KMS-11 (cell line): ENCODE data around the gene CDH20.

Experiments
- H2AFZ ChIP-seq: fragments of 200-600 bp; sonication (generic); 2 replicates; pipeline ENCODE4 v1.6.1; 2016; ENCODE audit warnings: antibody characterized with exemption, mixed run types, low read depth
- H3K27ac ChIP-seq: fragments of 200-600 bp; sonication (generic); 2 replicates; pipeline ENCODE4 v1.6.1; 2016; ENCODE audit warnings: mild to moderate bottlenecking, mixed run types
- H3K27me3 ChIP-seq: fragments of 200-600 bp; sonication (generic); 2 replicates; pipeline ENCODE4 v1.6.1; 2017; ENCODE audit warnings: mild to moderate bottlenecking, low read depth, mixed run types, moderate library complexity; ENCODE audit not compliant: insufficient read depth
- H3K36me3 ChIP-seq: fragments of 200-600 bp; sonication (generic); 2 replicates; pipeline ENCODE4 v1.6.1; 2017; ENCODE audit warnings: mild to moderate bottlenecking, mixed run types; ENCODE audit not compliant: insufficient read depth
- H3K4me1 ChIP-seq: fragments of 200-600 bp; sonication (generic); 2 replicates; pipeline ENCODE4 v1.6.1; 2016; ENCODE audit warnings: mild to moderate bottlenecking, low read depth, mixed run types; ENCODE audit not compliant: poor library complexity, severe bottlenecking
- H3K4me2 ChIP-seq: fragments of 200-600 bp; sonication (generic); 2 replicates; pipeline ENCODE4 v1.7.0; 2016; ENCODE audit warnings: mild to moderate bottlenecking, mixed run types
- H3K4me3 ChIP-seq: fragments of 200-600 bp; sonication (generic); IDR thresholded peaks from 2 replicates; pipeline ENCODE4 v1.6.1; 2017; ENCODE audit warnings: low read depth, low read length, mixed read lengths; ENCODE audit not compliant: insufficient read depth
- H3K79me2 ChIP-seq: fragments of 200-600 bp; sonication (generic); 2 replicates; pipeline ENCODE4 v1.6.1; 2016; ENCODE audit warnings: low read depth, mixed run types; ENCODE audit not compliant: insufficient read depth
- H3K9ac ChIP-seq: fragments of 200-600 bp; sonication (generic); 2 replicates; pipeline ENCODE4 v1.6.1; 2016; ENCODE audit warnings: mild to moderate bottlenecking, mixed run types
- H4K20me1 ChIP-seq: fragments of 200-600 bp; sonication (generic); 2 replicates; pipeline ENCODE4 v1.6.1; 2016; ENCODE audit warnings: mild to moderate bottlenecking, mixed run types; ENCODE audit not compliant: insufficient read depth
- TF ChIP-seq, protein P1 (sequence below): fragments of 200-600 bp; sonication (generic); conservative IDR thresholded peaks from 2 replicates; pipeline ENCODE4 v1.6.1; 2017; ENCODE audit warnings: low read depth, mild to moderate bottlenecking, antibody characterized with exemption, low read length, moderate library complexity, mixed read lengths

The CDH20 gene

GRCh38 chr18:61329398-61329797, 3.8 kb upstream of the CDH20 start:
- Histone ChIP-seq H3K79me2 (no peaks in the 10 kb centered on the region), H3K4me3 (no peak overlapping the region), H3K4me1 (no peaks in the 10 kb centered on the region), H3K27ac (no peak overlapping the region), H3K9ac (no peak overlapping the region), H3K27me3 (no peaks in the 10 kb centered on the region), H3K36me3 (no peaks in the 10 kb centered on the region), H2AFZ (no peak overlapping the region), H3K4me2 (no peak overlapping the region), H4K20me1 (no peaks in the 10 kb centered on the region)
- TF ChIP-seq, protein P1, sequence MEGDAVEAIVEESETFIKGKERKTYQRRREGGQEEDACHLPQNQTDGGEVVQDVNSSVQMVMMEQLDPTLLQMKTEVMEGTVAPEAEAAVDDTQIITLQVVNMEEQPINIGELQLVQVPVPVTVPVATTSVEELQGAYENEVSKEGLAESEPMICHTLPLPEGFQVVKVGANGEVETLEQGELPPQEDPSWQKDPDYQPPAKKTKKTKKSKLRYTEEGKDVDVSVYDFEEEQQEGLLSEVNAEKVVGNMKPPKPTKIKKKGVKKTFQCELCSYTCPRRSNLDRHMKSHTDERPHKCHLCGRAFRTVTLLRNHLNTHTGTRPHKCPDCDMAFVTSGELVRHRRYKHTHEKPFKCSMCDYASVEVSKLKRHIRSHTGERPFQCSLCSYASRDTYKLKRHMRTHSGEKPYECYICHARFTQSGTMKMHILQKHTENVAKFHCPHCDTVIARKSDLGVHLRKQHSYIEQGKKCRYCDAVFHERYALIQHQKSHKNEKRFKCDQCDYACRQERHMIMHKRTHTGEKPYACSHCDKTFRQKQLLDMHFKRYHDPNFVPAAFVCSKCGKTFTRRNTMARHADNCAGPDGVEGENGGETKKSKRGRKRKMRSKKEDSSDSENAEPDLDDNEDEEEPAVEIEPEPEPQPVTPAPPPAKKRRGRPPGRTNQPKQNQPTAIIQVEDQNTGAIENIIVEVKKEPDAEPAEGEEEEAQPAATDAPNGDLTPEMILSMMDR, result no peak

- no peak overlapping the region for H3K9ac ChIP-seq
- H3K79me2 ChIP-seq, result no peaks in the 10 kb centered on the region
- no peaks in the 10 kb centered on the region for H3K36me3 ChIP-seq
- H3K27ac ChIP-seq, result no peak overlapping the region
- no peaks in the 10 kb centered on the region for H4K20me1 ChIP-seq
- no peaks in the 10 kb centered on the region for H3K27me3 ChIP-seq
- no peak overlapping the region for H3K4me2 ChIP-seq
- no peak overlapping the region for H3K4me3 ChIP-seq
- H2AFZ ChIP-seq, result no peak overlapping the region
- TF ChIP-seq, protein P1, result no peak
- no peaks in the 10 kb centered on the region for H3K4me1 ChIP-seq
Measured at GRCh38 chr18:61331051-61331450, 2.2 kb upstream of the CDH20 start.

DNA sequence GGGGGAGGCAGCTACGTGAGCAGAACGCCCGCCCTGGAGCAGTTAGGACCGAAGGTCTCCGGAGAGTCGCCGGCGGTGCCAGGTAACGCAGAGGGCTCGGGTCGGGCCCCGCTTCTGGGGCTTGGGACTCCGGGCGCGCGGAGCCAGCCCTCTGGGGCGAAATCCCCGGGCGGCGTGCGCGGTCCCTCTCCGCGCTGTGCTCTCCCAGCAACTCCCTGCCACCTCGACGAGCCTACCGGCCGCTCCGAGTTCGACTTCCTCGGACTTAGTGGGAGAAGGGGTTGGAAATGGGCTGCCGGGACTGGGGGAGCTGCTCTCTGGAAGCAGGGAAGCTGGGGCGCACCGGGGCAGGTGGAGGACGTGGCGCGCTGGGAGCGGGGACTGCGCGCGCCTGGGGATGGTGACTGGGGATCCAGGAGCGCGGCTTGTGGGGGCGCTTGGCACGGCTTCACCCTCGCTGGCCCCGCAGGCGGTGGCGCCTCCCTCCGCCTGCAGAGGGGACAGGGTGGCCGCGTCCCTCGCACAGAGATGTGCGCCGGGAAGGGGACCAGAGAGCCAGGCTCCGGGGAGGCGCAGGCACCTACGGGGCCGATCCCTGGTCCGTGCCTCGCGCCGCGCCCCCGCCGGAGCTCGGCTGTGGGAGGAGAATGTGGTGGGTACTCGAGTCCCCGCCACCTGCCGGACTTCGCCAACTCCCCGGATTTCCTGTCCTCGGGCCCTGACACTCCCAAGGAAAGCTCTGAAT, 688 bp downstream of the CDH20 start:
- no peaks in the 10 kb centered on the region for H3K4me1 ChIP-seq

GRCh38 chr18:61334491-61334850, 1.2 kb downstream of the CDH20 start:
- Histone ChIP-seq H3K4me2 (no peak overlapping the region), H3K4me1 (no peaks in the 10 kb centered on the region), H4K20me1 (no peaks in the 10 kb centered on the region), H3K4me3 (no peak overlapping the region), H3K27ac (no peak overlapping the region), H3K27me3 (no peaks in the 10 kb centered on the region), H3K79me2 (no peaks in the 10 kb centered on the region), H3K36me3 (no peaks in the 10 kb centered on the region), H3K9ac (no peak overlapping the region), H2AFZ (no peak overlapping the region)
- TF ChIP-seq, protein P1, result no peak

More for the DNA sequence above, 688 bp downstream of the CDH20 start:
- no peak overlapping the region for H3K4me3 ChIP-seq
- H3K36me3 ChIP-seq, result no peaks in the 10 kb centered on the region
- H3K79me2 ChIP-seq, result no peaks in the 10 kb centered on the region
- H4K20me1 ChIP-seq, result no peaks in the 10 kb centered on the region
- H3K9ac ChIP-seq, result no peak overlapping the region
- H3K4me2 ChIP-seq, result no peak overlapping the region
- H3K27me3 ChIP-seq, result no peaks in the 10 kb centered on the region
- H3K27ac ChIP-seq, result no peak overlapping the region
- H2AFZ ChIP-seq, result no peak overlapping the region
- TF ChIP-seq, protein P1, result no peak
